Adrenal gland (tissue), 12 donors: Measurements from ENCODE around the gene ASPG. TPM values are rescaled to one million over a fixed set of nuclear protein-coding genes. Genes with fewer than 3 reads are reported as not detected.

Experiments used
- DNase-seq, 7 donors: peaks; one replicate each; pipeline ENCODE4 v3.0.0-alpha.2; 2019 to 2020
- H3K27ac ChIP-seq, 5 donors: fragments of 200-600 bp; sonication (generic) in 4 of 5; 1 replicate in 3 of 5; 2 replicates in 2 of 5; pipeline versions ENCODE4 v1.5.1 to v1.8.0; 2016 to 2020; ENCODE audit warnings: mild to moderate bottlenecking in 1 of 5
- H3K27me3 ChIP-seq: fragments of 200-600 bp; 2 replicates; pipeline ENCODE4 v1.8.0; 2021
- H3K36me3 ChIP-seq, 2 donors: fragments of 200-600 bp; replicated peaks in 1 of 2; 1 replicate in 1 of 2; 2 replicates in 1 of 2; pipeline versions ENCODE4 v1.5.1 to v1.8.0; 2018 to 2022
- H3K4me1 ChIP-seq, 2 donors: fragments of 200-600 bp; replicated peaks in 1 of 2; 1 replicate in 1 of 2; 2 replicates in 1 of 2; pipeline versions ENCODE4 v1.5.1 to v1.8.0; 2018 to 2021
- H3K4me3 ChIP-seq, 4 donors: fragments of 200-600 bp; sonication (generic) in 3 of 4; one replicate each; pipeline ENCODE4 v1.5.1; 2016 to 2018
- H3K9me3 ChIP-seq, 3 donors: fragments of 200-600 bp; sonication (generic) in 1 of 3; replicated peaks in 1 of 3; 1 replicate in 2 of 3; 2 replicates in 1 of 3; pipeline versions ENCODE4 v1.5.1 to v1.8.0; 2016 to 2021
- CTCF ChIP-seq, 6 experiments: fragments of 450-650 bp in 4 of 6; fragments of 200-600 bp in 2 of 6; sonication (generic) in 1 of 6; IDR thresholded peaks; 1 replicate in 5 of 6; 2 replicates in 1 of 6; pipeline versions ENCODE4 v1.5.1 to v1.8.0; 2016 to 2021; ENCODE audit warnings: antibody characterized with exemption in 6 of 6, mild to moderate bottlenecking in 2 of 6, moderate library complexity in 1 of 6
- POLR2A ChIP-seq, 2 donors: fragments of 450-650 bp; IDR thresholded peaks; one replicate each; pipeline ENCODE4 v1.6.1; 2017; ENCODE audit warnings: antibody characterized with exemption in 2 of 2, mild to moderate bottlenecking in 2 of 2, moderate library complexity in 1 of 2
- WGBS, 4 donors: extraction: QIAGEN DNeasy Blood & Tissue Kit in 2 of 4; methylation state at CpG; one replicate each; pipeline versions ENCODE4 v1.1.5 to v1.1.7; 2013 to 2017; 5-methylcytosine and 5-hydroxymethylcytosine counted together
- intact Hi-C, 2 donors: fragments of 100-400 bp; cut with DNase I; formaldehyde crosslinking; loops; one replicate each; pipeline versions ENCODE4 v1.14.1 to v1.15.0; 2022 to 2023
- polyA plus RNA-seq, 3 donors: library from polyadenylated mRNA; stranded (reverse); fragments of 200-250 nt in 2 of 3; fragments of 350-450 nt in 1 of 3; fragmentation: Illumina TruSeq in 1 of 3; extraction: RNeasy Lipid Tissue Mini Kit (QIAGEN cat#74804) in 1 of 3; gene quantifications; one replicate each; pipeline ENCODE4 v1.2.3, GENCODE V29; 2013 to 2014
- total RNA-seq, 9 donors: library from RNA; depleted of rRNA in 4 of 9; stranded (reverse); fragments of >200 nt in 4 of 9; fragments of 120-200 nt in 1 of 9; fragmentation: NEBNext Ultra II Directional in 1 of 9; extraction: Animal tissue kit (Norgen Biotek cat#: 25700) in 1 of 9; gene quantifications; one replicate each; pipeline versions ENCODE4 v1.1.0 to v1.2.4, GENCODE V29; 2013 to 2023
- donor health status: healthy with polysubstance abuse.
- donor health status: Bipolar disorder and iron deficiency.
- donor health status: DM: yes; HTN: yes; CAD: no.
- donor health status: DM: no; HTN: no; CAD: no.
- donor health status: DM: no; HTN: no; CAD: no.
- donor health status: DM: yes; HTN: yes; CAD: no.

Gene ASPG
- total and polyA plus RNA-seq, 12 donors, result 0.07 to 9.1 (median 3.3) TPM

DNA sequence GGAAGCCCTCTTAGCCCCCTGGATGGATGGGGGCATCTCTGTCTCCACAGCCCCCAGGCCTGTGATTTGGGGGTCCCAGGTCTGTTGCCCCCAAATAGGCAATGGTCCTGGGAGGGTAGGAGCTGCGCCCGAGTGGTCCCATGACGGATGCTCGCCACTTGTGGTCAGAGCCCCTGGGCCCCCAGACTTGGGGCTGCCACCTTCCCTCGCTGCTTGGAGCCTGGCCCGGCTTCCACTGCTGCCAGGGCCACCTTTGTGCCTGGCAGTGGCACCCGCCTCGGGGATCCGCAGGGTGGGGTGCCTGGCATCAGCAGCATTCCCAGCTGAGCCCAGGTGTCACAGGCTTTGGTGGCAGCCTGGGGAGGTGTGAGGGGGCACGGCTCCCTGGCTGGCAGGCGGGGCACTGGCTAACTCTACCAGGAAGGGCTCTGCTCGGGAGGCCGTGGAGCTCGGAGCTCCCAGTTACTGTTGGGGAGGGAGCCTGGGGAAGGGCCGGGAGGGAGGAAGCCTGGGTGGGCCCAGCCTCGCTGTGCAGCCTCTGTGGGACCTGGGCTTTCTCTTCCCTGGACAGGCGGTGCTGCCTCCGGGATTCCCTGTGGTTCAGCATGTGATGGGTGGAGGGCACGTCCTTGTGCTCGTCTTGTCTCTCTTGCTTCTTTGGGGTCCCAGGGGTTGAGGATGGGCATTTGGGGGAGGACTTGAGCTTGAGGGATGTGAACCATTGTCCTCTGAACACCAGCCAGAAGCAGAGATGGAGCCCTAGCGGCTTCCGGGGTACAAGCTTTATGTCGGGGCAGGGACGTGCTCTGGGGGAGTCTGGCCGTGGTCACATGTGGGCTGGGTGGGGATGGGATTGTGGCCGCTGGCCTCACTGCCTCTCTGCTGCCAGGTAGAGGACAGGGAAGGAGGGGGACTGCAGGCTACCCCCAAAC is 58.3 kb downstream of the ASPG start:
- intact Hi-C loops, result no loop called here
- WGBS, 4 donors, result 84 to 87% (median 86%) methylated on average over 15 to 26 of the region's 26 CpGs
- peaks cover 7% of the 10 kb centered on the region for H3K27me3 ChIP-seq
- no peak for TF ChIP-seq POLR2A (IDR thresholded peaks at IDR 0.05)
- H3K36me3 ChIP-seq, result no peaks in the 10 kb centered on the region
- H3K4me1 ChIP-seq, result peaks cover 0 to 1% of the 10 kb centered on the region in 2 donors
- no peaks in the 10 kb centered on the region for H3K9me3 ChIP-seq
- no peak overlapping the region for H3K27ac ChIP-seq
- peak in 5 of 7 donors; percentile 5 to 44 (median 8) for DNase-seq
- no peak overlapping the region for H3K4me3 ChIP-seq

GRCh38 chr14:104144453-104144790 is 58.9 kb downstream of the ASPG start:
- intact Hi-C loops, result no loop called here
- Histone ChIP-seq H3K4me3 (no peak overlapping the region), H3K27me3 (peaks cover under 1% of the 10 kb centered on the region), H3K4me1 (peaks cover 0 to 8% of the 10 kb centered on the region in 2 donors), H3K27ac (no peak overlapping the region), H3K36me3 (no peaks in the 10 kb centered on the region), H3K9me3 (no peaks in the 10 kb centered on the region)
- TF ChIP-seq POLR2A (IDR thresholded peaks at IDR 0.05) (no peak), CTCF (IDR thresholded peaks at IDR 0.05) (no peak)
- DNase-seq, result peak in 2 of 7 donors; percentile 0 to 1
- 79 to 87% (median 82%) methylated on average over 4 of the region's 4 CpGs for WGBS, 4 donors

GRCh38 chr14:104144911-104145825 is 59.7 kb downstream of the ASPG start:
- 80 to 88% (median 82%) methylated on average over 18 to 37 of the region's 37 CpGs for WGBS, 4 donors
- Histone ChIP-seq H3K27ac (no peak overlapping the region), H3K27me3 (no peaks in the 10 kb centered on the region), H3K9me3 (no peaks in the 10 kb centered on the region), H3K4me1 (peaks cover 0 to 12% of the 10 kb centered on the region in 2 donors), H3K36me3 (no peaks in the 10 kb centered on the region), H3K4me3 (no peak overlapping the region)
- intact Hi-C loops, result no loop called here
- DNase-seq, result peak in 5 of 7 donors; percentile 6 to 54 (median 11)
- TF ChIP-seq CTCF (IDR thresholded peaks at IDR 0.05), result no peak
- no peak for TF ChIP-seq POLR2A (IDR thresholded peaks at IDR 0.05)

DNA sequence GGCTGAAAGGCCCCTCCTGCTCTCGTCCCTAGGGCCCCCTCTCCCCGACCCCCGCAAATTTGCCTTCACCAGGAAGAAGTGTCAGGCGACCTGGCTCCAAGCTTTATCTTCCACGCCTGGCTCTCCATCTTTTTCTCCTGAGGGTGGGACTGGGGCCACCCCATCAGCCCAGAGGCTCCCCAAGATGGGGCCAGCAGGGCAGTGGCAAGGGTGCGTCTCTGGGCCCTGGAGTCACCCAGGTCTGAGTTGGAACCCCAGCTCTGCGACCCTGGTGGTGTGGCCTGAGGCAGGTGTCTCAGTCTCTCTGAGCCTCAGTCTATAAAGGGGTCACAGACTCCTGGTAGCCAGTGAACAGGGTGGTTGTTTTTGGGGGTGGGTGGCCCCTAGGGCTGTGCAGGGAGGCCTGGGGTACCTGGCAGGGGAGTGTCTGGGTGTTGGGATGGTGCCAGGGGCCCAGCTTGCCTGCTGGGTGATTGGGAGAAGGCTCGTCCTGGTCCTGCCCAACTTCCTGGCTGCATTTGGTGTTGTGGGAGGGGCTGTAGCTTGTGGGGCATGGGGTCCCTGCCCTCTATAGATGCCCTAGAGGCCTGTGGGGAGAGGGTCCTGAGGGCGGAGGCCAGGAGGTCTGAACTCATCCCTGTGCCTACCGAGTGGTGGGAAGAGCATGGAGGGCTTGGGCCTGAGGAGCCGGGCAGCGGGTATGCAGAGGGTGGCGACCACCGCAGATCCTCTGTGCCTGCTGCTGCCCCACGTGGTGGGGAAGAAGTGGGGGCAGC is 60.5 kb downstream of the ASPG start:
- TF ChIP-seq CTCF (IDR thresholded peaks at IDR 0.05) (no peak), POLR2A (IDR thresholded peaks at IDR 0.05) (no peak)
- H3K9me3 ChIP-seq, result no peaks in the 10 kb centered on the region
- intact Hi-C loops, result no loop called here
- peaks cover 0 to 20% of the 10 kb centered on the region in 2 donors for H3K4me1 ChIP-seq
- WGBS, 4 donors, result 76 to 85% (median 80%) methylated on average over 13 to 15 of the region's 15 CpGs
- no peak overlapping the region for H3K27ac ChIP-seq
- H3K36me3 ChIP-seq, result no peaks in the 10 kb centered on the region
- H3K4me3 ChIP-seq, result no peak overlapping the region
- H3K27me3 ChIP-seq, result no peaks in the 10 kb centered on the region
- DNase-seq, result peak in 2 of 7 donors; percentile 4
